Testis (tissue), 3 donors: ENCODE measurements around the gene VWF. TPM values are rescaled to one million over a fixed set of nuclear protein-coding genes. Genes with fewer than 3 reads are reported as not detected.
"Not testable (repeated sequence)": the region's sequence is repeated elsewhere in the genome, so short reads cannot be mapped to it uniquely, and the experiment has no call there.

ENCODE experiments used
- DNase-seq: peaks from one replicate; pipeline ENCODE4 v3.0.0-alpha.2; 2019
- H3K27ac ChIP-seq, 2 donors: fragments of 200-600 bp; sonication (generic); one replicate each; pipeline ENCODE4 v1.5.1; 2019
- H3K27me3 ChIP-seq: fragments of 200-600 bp; sonication (generic); one replicate; pipeline ENCODE4 v1.5.1; 2019
- H3K36me3 ChIP-seq: fragments of 200-600 bp; sonication (generic); one replicate; pipeline ENCODE4 v1.5.1; 2017; ENCODE audit warnings: low read depth; ENCODE audit errors: missing control alignments
- H3K4me1 ChIP-seq: fragments of 200-600 bp; sonication (generic); one replicate; pipeline ENCODE4 v1.5.1; 2019
- H3K4me3 ChIP-seq, 2 donors: fragments of 200-600 bp; sonication (generic); one replicate each; pipeline ENCODE4 v1.5.1; 2017 to 2019
- H3K9me3 ChIP-seq: fragments of 200-600 bp; sonication (generic); one replicate; pipeline ENCODE4 v1.5.1; 2017
- CTCF ChIP-seq, 3 experiments: fragments of 450-650 bp in 2 of 3; fragments of 200-600 bp in 1 of 3; sonication (generic) in 1 of 3; IDR thresholded peaks; one replicate each; pipeline ENCODE4 v1.5.1; 2016 to 2019; ENCODE audit warnings: antibody characterized with exemption in 3 of 3, mild to moderate bottlenecking in 2 of 3, moderate library complexity in 1 of 3
- POLR2A ChIP-seq: fragments of 450-650 bp; IDR thresholded peaks from one replicate; pipeline ENCODE4 v1.6.1; 2017; ENCODE audit warnings: antibody characterized with exemption, mild to moderate bottlenecking, moderate library complexity
- WGBS, 2 donors: methylation state at CpG; one replicate each; pipeline ENCODE4 v1.1.5; 2018; 5-methylcytosine and 5-hydroxymethylcytosine counted together
- intact Hi-C: fragments of 100-400 bp; cut with DNase I; formaldehyde crosslinking; loops from one replicate; pipeline ENCODE4 v1.15.1; 2023; ENCODE audit warnings: low total_unique reads
- polyA plus RNA-seq: library from polyadenylated mRNA; stranded (reverse); fragments of 350-450 nt; fragmentation: Illumina TruSeq; extraction: RNeasy Lipid Tissue Mini Kit (QIAGEN cat#74804); gene quantifications from one replicate; pipeline ENCODE4 v1.2.3, GENCODE V29; 2014; ENCODE audit warnings: low read depth, low replicate concordance; ENCODE audit not compliant: insufficient read depth
- total RNA-seq, 2 donors: library from RNA; depleted of rRNA; stranded (reverse); fragments of >200 nt; gene quantifications; one replicate each; pipeline ENCODE4 v1.2.3, GENCODE V29; 2016

The VWF gene
- total and polyA plus RNA-seq, 3 donors from 2014 or later = 68.3 to 86.2 (median 83.7) TPM

GRCh38 chr12:6018265-6018664 is 106.2 kb downstream of the VWF start:
- H3K36me3 ChIP-seq = no peaks in the 10 kb centered on the region
- WGBS, 2 donors = 69 to 91% methylated on average over 6 to 10 of the region's 10 CpGs
- H3K9me3 ChIP-seq = no peaks in the 10 kb centered on the region
- intact Hi-C loops = no loop called here
- no peaks in the 10 kb centered on the region for H3K27me3 ChIP-seq
- no peaks in the 10 kb centered on the region for H3K4me1 ChIP-seq
- no peak overlapping the region for H3K27ac ChIP-seq
- no peak overlapping the region for H3K4me3 ChIP-seq
- no peak for DNase-seq
- no peak for TF ChIP-seq CTCF (IDR thresholded peaks at IDR 0.05)
- TF ChIP-seq POLR2A = no peak

GRCh38 chr12:6016756-6017155 is 107.7 kb downstream of the VWF start:
- intact Hi-C loops = no loop called here
- H3K27me3 ChIP-seq = no peaks in the 10 kb centered on the region
- H3K27ac ChIP-seq = no peak overlapping the region
- H3K36me3 ChIP-seq = no peaks in the 10 kb centered on the region
- TF ChIP-seq POLR2A (no peak), CTCF (IDR thresholded peaks at IDR 0.05) (no peak)
- no peaks in the 10 kb centered on the region for H3K4me1 ChIP-seq
- H3K9me3 ChIP-seq = no peaks in the 10 kb centered on the region
- DNase-seq = no peak
- H3K4me3 ChIP-seq = no peak overlapping the region
- 85 to 90% methylated on average over 3 to 7 of the region's 7 CpGs for WGBS, 2 donors

GRCh38 chr12:6016004-6016403 is 108.5 kb downstream of the VWF start:
- intact Hi-C loops, H3K4me3 ChIP-seq, H3K36me3 ChIP-seq, H3K27ac ChIP-seq, H3K27me3 ChIP-seq, H3K9me3 ChIP-seq, H3K4me1 ChIP-seq, DNase-seq: not testable (repeated sequence)
- 90 to 91% methylated on average over 11 to 12 of the region's 12 CpGs for WGBS, 2 donors

- H3K4me1 ChIP-seq, intact Hi-C loops, DNase-seq, H3K36me3 ChIP-seq, H3K4me3 ChIP-seq, H3K27ac ChIP-seq, H3K9me3 ChIP-seq, H3K27me3 ChIP-seq: not testable (repeated sequence)
- 58 to 69% methylated on average over 3 of the region's 3 CpGs for WGBS, 2 donors
These were observed 109.2 kb downstream of the VWF start for GRCh38 chr12:6015271-6015670.

- DNase-seq, H3K4me3 ChIP-seq, H3K27me3 ChIP-seq, H3K36me3 ChIP-seq, H3K27ac ChIP-seq, H3K4me1 ChIP-seq, H3K9me3 ChIP-seq, intact Hi-C loops: not testable (repeated sequence)
- 83 to 89% methylated on average over 4 of the region's 4 CpGs for WGBS, 2 donors
These were observed 113.7 kb downstream of the VWF start for GRCh38 chr12:6010631-6011350.

- Histone ChIP-seq H3K27me3 (no peaks in the 10 kb centered on the region), H3K36me3 (no peaks in the 10 kb centered on the region), H3K27ac (no peak overlapping the region), H3K9me3 (no peaks in the 10 kb centered on the region), H3K4me1 (no peaks in the 10 kb centered on the region), H3K4me3 (no peak overlapping the region)
- TF ChIP-seq POLR2A = no peak
- TF ChIP-seq CTCF (IDR thresholded peaks at IDR 0.05) = no peak
- no peak for DNase-seq
- intact Hi-C loops = no loop called here
- WGBS, 2 donors = 83 to 94% methylated on average over 3 of the region's 3 CpGs
These were observed 127.2 kb downstream of the VWF start for GRCh38 chr12:5997260-5997659.
